HG03439 (cell line): Measurements from ENCODE around the gene ACACB.

Source experiments
- ATAC-seq: cut with Tn5 transposase; IDR thresholded peaks from one replicate; pipeline ENCODE4 v1.9.1; 2021; ENCODE audit warnings: mild to moderate bottlenecking, moderate library complexity; ENCODE audit not compliant: unreplicated experiment

The ACACB gene

DNA sequence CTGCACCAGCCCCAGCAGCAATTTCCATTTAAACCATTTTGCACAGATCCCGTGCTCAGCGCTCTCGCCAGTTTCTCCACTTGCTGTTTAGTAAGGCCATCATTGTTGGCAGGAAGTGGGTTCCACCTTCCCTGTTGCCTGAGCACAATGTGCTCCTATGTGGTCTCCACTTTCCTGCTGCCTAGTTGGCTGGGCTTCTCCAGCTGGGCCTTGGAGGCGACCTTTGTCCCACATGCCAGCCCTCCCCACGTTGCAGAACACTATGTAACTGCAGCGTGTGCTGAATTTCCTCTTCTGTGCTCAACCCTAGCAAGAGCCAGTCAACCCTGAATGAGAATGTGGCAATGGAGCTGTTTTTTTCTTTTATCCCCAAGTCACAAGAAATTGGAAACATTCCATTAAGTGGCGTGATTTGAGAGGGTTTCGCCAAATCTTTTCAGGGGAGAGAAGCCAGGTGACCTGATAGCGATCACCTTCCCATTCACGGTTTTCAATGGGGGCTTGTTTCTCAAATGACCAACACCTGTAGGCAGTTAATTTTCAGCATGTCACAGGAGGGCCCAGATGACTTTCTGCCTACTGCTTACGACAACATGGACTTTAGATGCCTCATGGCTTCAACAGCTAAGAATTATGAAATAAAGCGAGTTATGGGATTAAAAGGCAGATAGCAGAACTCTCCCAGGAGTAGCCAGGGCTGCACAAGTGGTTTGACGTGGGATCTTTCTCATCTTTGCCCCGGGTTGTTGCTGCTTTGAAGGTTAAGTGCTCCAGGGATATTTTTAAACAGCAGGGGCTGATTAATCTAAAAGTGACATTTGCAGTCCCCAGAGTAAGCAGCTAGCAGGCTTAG lies at the start of gene ACACB:
TSS of gene ACACB (plus strand) at position 830 of the 853 bp plus-strand sequence. CDS start 22,819 bp downstream, outside the sequence.
- ATAC-seq, result no peak

DNA sequence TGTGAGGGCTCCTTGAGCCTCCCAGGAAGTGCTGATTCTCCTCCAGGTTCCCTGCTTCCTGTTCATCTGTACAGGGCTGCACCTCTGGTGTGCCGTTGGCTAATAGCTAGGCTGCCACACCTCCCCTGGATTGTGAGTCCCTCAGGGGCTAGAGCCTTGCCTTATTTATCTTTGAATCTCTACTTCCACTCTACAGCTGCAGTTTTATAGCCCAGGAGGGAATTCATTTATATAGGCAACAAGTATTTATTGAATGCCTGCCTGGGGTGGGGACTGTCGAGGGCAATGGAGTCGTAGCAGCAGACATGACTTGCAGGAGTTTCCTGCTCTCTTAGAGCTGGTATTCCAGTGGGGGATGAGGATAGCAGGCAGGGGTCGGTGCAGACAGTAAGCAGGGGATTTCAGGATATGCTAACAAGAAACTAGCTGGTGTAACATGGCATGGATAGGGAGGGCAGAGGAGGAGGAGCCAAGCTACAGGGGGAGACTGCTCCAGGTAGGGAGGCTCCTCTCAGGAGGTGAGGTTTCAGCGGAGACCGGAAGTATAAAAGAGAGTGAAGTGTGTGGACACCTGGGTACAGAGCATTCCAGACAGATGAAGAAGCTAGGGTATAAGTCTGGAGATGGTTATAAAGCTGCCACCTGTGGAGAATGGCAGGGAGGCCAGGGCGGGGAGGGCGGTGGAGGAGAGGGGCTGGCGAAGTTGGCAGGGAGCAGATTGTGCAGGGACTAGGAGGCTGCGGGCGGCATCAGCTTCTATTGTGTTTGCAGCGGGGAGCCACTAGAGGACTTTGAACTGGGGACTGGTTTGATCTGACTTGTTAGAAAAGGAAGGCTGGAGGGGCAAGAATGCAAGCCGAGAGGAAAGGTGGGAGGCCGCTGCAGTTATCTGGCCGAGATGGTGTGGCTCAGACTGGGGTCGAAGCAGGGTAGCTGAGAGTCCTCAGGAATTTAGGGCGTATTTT lies 46.8 kb upstream of the ACACB start:
- ATAC-seq, result no peak

DNA sequence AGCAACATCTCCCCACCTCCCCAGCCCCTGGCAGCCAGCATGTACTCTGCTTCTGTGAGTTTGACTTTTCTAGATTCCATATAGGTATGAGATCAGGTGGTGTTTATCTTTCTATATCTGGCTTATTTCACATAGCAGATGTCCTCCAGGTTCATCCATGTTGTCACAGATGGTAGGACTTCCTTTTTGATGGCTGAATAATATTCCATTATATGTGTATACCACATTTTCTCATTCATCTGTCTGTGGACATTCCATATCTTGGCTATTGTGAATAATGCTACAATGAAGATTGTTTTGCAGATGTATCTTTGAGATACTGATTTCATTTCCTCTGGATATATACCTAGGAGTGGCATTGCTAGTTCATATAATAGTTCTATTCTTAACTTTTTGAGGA lies 41.5 kb upstream of the ACACB start:
- ATAC-seq, result no peak

DNA sequence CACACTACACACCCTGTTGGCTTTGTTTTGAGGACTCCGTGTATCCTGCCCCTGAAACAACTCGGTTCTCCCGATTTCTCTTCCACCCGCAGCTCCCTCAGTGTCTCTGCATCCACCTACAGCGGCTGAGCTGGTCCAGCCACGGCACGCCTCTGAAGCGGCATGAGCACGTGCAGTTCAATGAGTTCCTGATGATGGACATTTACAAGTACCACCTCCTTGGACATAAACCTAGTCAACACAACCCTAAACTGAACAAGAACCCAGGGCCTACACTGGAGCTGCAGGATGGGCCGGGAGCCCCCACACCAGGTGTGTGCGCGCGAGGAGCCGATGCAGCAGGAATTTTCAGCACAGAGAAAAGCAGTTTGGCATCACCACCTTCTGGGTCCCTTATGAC lies 33.6 kb upstream of the ACACB start:
- ATAC-seq, result no peak

DNA sequence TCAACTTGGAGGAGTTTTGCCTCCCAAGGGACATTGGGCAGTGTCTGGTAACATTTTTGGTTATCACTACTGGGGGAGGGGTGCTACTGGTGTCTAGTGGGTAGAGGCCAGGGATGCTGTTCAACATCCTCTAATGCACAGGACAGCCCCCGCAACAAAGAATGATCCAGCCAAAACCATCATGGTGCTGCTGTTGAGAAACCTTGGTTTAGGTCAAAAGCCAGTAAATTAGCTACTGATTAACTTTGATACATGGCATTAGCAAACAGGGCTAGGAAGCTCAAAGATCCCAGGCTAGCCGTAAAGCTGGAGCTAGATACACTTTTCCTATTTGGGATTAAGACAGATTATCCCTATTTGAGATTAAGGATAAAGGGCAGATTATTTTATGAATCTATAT lies 32.0 kb upstream of the ACACB start:
- ATAC-seq, result no peak

DNA sequence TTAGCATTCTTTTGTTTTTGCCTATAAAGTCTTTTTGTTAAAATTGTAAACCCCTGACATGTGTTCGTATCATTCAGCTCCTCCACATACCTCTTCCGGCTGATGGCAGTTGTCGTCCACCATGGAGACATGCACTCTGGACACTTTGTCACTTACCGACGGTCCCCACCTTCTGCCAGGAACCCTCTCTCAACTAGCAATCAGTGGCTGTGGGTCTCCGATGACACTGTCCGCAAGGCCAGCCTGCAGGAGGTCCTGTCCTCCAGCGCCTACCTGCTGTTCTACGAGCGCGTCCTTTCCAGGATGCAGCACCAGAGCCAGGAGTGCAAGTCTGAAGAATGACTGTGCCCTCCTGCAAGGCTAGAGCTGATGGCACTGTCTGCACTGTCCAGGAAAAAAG lies 30.8 kb upstream of the ACACB start:
- ATAC-seq, result no peak

DNA sequence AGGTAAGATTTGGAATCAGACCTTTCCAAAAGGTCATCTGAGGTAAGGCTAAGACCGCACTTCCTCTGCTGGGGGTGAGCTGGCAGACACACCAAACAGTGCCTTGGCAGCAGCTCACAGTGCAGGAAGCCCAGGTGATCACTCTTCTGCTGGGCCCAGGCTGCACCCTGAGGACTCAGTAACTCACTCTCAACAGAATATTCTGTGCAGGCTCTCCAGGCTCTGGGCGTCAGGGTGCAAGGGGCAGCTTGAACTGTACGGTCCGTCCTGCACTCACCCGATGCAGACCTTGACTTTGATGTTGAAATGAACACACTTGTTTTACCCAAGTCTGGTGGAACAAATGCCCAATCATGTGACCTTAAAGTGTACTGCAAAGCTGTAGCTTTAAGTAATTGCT lies 29.1 kb upstream of the ACACB start:
- no peak for ATAC-seq

DNA sequence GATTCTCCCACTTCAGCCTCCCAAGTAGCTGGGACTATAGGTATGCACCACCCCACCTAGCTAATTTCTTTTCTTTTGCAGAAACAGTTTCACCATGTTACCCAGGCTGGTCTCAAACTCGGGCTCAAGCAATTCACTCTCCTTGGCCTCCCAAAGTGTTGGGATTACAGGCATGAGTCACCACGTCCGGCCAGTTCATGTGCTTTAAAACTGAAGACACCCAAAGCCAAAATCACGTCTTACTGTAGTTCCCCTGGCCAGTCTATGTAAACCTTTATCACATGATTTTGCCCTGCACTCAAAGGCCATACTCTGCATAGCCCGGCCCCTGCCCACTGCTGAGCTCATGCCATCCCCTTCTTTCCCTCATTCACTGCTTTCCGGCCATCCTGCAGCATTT lies 27.6 kb upstream of the ACACB start:
- no peak for ATAC-seq

DNA sequence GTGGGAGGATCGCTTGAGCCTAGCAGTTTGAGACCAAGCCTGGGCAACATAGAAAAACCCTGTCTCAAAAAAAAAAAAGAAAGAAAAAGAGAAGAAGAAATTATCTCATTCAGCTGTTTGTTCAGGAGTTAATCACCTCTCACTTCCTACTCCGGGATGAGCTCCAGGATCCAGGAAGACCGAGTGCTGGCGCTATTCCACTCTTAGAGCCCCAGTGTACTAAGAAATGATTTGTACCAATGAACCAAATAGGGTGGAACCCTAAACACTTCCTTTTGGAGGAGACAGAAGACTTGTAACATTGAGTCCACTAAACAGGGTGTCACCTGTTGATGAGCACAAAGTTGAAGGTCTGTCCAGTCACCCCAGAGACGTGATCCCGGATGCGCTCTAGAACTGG lies 26.7 kb upstream of the ACACB start:
- ATAC-seq, result no peak

DNA sequence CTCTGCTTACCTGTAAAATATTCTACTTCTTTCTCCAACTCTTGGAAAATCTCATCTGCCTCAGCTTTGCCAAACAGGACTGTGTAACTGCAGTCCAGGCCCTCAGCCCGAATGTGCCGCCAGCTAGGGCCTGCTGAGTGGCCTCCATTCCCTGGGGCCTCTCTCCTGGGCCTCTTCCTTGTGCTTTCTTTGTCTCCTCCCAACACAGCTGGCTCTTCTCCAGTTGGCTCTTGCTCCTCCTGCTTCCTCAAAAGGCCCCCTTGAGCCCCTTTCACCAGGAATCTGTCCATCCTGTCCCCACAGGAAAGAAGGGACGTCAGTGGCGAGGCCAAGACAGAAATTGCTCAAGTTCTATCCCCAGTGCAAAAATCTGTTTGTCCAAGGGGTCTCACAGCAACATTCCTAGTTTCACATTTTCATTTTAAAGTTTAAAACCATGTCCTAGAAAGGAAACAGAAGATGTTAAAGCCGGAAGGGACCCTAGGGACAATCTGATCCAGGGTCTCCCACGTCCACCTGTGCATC lies 23.8 kb upstream of the ACACB start:
- ATAC-seq, result no peak

DNA sequence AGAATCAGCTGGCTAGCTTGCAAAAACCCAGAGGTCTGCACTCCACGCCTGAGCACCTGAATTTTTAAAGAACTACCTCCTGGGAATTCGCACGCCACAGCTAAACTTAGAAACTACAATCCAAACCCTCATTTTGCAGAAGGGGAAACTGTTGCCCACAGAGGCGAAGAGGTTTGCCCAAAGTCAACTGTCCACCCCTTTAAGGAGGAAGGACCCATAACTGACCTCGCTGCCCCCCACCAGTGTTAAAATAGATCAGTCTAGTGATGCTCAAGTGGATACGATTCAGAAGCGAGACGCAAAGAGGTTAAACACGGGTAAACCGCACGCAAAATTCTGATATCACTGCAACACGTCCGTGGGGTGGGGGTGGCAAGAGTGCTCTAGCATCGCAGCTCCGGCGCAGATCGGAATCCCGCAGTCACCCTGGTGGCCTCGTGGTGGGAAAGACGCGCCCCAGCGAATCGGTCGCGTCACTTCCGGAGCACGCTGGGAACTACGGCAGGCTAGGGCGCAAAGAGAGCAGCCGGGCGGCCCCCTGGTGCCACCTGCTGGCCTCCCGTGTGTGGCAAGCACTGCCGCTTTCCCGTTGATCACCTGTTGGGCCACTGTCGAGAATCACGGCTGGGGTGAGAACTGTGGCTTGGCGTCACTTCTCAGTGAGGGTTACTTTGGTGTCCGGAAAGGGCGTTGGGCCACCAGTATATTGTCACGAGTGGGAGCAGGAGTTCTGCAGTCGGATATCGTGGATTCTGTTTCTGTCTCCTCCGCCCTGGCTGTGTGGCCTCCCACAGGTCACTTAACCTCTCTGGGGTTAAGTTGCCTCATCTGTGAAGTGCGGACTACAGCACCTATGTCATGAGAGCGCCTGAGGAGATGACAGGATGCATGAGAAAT lies 23.1 kb upstream of the ACACB start, which contains the start of gene ALKBH2:
TSS of gene ALKBH2 (minus strand) at position 451 of the 897 bp plus-strand sequence. CDS start 686 bp downstream, outside the sequence.
- peak; percentile 62 for ATAC-seq

DNA sequence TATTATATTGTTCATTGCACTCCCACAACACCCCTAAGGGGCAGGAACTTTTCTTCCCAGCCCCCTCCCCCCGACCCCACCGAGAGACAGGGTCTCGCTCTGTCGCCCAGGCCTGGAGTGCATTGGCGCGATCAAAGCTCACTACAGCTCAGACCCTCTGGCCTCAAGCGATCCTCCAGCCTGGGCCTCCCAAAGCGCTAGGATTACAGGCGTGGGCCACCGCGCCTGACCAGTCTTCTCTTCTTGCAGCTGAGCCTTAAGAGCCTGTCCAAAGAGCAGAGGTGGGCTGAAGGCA lies 19.3 kb upstream of the ACACB start:
- no peak for ATAC-seq

DNA sequence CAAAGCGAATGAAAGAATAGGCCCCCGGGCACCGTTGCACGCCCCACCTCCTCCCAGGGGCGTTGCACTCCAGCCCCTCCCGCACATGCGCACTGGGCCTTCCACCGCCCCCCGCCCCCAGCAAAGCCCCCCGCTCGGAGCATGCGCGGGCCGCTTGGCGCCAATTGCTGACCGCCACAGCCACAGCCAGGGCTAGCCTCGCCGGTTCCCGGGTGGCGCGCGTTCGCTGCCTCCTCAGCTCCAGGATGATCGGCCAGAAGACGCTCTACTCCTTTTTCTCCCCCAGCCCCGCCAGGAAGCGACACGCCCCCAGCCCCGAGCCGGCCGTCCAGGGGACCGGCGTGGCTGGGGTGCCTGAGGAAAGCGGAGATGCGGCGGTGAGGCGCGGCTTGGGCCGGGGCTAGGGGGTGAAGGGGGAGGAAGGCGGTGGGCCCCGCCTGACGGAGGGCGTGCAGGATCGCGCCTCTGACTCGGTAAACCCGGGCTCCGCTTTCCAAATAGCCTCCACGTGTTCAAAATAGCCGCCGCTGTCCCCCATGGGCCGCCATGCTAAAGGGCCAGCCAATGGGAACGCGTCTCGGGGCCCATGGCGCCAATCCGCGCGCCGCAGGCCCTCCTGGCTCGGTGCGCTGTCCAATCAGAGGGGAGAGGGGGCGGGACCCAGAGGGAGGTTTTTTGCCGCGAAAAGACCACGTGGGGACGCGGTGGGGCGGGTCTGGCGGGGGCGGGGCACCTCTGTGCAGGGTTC lies 18.8 kb upstream of the ACACB start, which contains the start of gene UNG:
TSS of gene UNG (plus strand) at position 163 of the 748 bp plus-strand sequence. CDS start at position 246, 83 bp downstream.
- ATAC-seq, result peak; percentile 85

DNA sequence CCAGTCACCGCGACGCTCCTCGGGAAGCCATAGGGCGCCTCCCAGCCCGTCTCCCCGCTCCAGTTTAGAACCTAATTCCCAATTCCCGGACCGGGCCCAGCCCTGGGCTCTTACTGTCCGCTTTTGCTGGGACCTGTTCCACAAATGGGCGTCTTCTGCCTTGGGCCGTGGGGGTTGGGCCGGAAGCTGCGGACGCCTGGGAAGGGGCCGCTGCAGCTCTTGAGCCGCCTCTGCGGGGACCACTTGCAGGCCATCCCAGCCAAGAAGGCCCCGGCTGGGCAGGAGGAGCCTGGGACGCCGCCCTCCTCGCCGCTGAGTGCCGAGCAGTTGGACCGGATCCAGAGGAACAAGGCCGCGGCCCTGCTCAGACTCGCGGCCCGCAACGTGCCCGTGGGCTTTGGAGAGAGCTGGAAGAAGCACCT lies 18.2 kb upstream of the ACACB start:
- ATAC-seq, result peak; percentile 31

DNA sequence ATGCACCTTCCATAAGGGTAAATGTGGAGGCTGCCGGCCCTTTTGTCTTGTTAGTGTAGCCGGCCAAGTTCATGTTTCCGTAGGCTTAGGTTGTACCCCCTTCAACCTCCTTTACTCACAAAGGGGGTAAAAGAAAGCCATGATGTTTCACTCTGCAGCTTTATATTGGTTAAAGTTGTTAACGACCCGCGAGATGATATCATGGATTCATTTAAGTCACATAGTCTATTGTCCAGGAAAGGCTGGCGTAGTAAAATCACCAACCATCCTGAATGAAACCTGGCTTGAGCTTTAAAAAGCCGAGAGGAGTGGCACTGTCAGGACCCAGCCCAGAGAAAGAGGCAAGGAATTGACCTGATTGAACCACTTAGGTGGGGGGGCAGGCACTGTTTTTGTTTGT lies 17.7 kb upstream of the ACACB start:
- ATAC-seq, result no peak

DNA sequence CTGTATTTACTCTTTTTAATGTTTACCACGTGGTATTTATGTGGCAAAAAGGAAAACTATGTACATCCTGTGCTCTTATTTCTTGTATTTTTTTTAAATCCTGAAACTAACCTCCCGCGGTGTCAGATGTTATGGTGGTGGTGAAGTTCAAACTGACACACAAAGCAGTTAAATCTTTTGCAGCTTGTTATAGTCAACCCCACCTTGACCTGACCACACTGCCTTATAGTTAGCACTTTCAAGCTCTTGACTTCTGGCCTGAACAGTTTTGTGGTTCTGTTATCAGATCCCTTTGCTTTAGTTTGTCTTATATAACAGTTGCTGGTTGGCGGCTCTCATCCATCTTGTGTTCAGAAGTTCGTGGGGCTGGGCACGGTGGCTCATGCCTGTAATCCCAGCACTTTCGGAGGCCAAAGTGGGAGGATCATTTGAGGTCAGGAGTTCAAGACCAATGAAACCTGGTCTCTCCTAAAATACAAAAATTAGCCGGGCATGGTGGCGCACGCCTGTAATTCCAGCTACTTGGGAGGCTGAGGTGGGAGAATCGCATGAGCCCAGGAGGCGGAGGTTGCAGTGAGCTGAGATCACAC lies 16.9 kb upstream of the ACACB start:
- no peak for ATAC-seq

DNA sequence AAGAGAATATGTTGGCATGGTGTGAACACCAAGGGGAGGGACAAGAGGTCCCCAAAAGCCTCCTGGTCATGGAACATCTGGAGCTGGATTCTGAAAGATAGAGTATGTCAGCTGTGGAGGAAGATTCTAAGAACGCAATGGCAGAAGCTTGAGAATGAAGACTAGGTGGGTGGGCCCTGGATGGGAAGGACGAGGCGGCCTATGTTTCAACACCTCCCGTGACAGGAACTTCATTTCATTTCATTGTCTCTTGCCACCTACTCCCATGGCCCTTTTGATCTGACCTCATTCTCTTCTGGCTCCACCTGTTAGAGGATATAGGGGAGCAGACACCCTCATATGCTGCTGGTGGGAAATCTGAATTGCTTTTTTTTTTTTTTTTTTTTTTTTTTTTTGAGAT lies 15.6 kb upstream of the ACACB start:
- ATAC-seq, result no peak

DNA sequence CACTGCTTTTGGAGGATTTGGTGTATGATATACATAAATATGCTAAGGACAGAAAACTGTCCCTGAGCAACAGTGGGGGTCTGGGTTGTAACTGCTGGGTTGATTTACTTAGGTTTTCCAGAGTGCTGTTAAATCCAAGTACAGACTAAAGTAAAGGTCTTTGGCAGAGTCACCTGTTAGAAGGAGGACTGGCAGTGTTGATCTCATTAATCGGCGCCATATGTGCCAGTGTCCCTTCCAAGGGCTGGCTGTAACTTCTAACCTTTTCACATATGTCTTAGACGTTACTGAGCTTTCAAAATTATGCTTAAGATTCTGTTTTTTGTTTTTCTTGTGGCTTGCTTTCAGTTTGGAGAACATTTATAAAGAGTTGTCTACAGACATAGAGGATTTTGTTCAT lies 13.9 kb upstream of the ACACB start:
- ATAC-seq, result no peak

DNA sequence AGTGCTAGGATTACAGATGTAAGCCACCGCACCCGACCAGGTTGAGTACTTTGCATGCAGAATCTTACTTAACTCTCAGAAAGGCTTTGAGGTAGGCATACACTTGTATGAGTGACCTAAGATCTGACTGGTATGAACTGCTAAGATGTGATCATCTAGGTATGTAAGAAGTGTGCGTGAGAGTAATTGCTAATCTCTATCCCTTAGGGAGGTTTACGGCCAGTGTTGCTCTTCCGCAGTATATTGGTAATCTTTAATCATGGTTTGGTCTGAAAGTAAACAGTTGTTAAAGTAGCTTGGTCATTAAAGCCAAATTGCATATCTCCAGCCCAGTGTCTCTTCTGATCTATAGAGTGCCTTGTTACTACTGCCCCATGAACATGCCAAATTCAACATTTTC lies 11.2 kb upstream of the ACACB start:
- no peak for ATAC-seq
